GM18519 (cell line): Measurements from ENCODE around the gene NIPAL1.
A peak's percentile ranks its signal among the peaks of the same experiment; 100 is the strongest.
"Not testable (repeated sequence)": the region's sequence is repeated elsewhere in the genome, so short reads cannot be mapped to it uniquely, and the experiment has no call there.

Experiments used
- ATAC-seq: cut with Tn5 transposase; IDR thresholded peaks from one replicate; pipeline ENCODE4 v1.9.1; 2021; ENCODE audit warnings: mild to moderate bottlenecking, moderate library complexity; ENCODE audit not compliant: unreplicated experiment, low FRiP score

NIPAL1 gene

GRCh38 chr4:48016141-48017107 is at the start of gene NIPAL1, which contains the start of gene CNGA1:
Gene NIPAL1, plus strand, starts transcription at chr4:48016772. Its CDS starts 68 bp downstream, at chr4:48016840.
Gene CNGA1, minus strand, starts transcription at chr4:48016681. Its CDS starts 63,992 bp downstream, at chr4:47952689.
- ATAC-seq: peak; percentile 84

GRCh38 chr4:47968847-47969246 is 47.7 kb upstream of the NIPAL1 start:
- ATAC-seq: no peak

- peak; percentile 97 for ATAC-seq
These were observed 44.4 kb upstream of the NIPAL1 start for GRCh38 chr4:47972181-47972580.

- ATAC-seq: no peak
These were observed 43.9 kb upstream of the NIPAL1 start for GRCh38 chr4:47972721-47973120.

GRCh38 chr4:47974566-47974965 is 42.0 kb upstream of the NIPAL1 start:
- no peak for ATAC-seq

GRCh38 chr4:47990145-47990544 is 26.4 kb upstream of the NIPAL1 start:
- ATAC-seq: no peak

- not testable (repeated sequence) for ATAC-seq
These were observed 24.1 kb upstream of the NIPAL1 start for GRCh38 chr4:47992475-47992874.

- ATAC-seq: no peak
These were observed 20.6 kb upstream of the NIPAL1 start for GRCh38 chr4:47996021-47996420.

- ATAC-seq: no peak
These were observed 14.3 kb upstream of the NIPAL1 start for GRCh38 chr4:48002267-48002666.

GRCh38 chr4:48003568-48003967 is 13.0 kb upstream of the NIPAL1 start:
- ATAC-seq: not testable (repeated sequence)

- ATAC-seq: no peak
These were observed 10.8 kb upstream of the NIPAL1 start for GRCh38 chr4:48005781-48006180.

- ATAC-seq: no peak
These were observed 8.5 kb upstream of the NIPAL1 start for GRCh38 chr4:48008021-48008596.

- ATAC-seq: not testable (repeated sequence)
These were observed 5.7 kb upstream of the NIPAL1 start for GRCh38 chr4:48010906-48011305.

GRCh38 chr4:48011722-48012121 is 4.8 kb upstream of the NIPAL1 start:
- no peak for ATAC-seq

- no peak for ATAC-seq
These were observed 3.7 kb upstream of the NIPAL1 start for GRCh38 chr4:48012824-48013223.

- ATAC-seq: no peak
These were observed 1.4 kb upstream of the NIPAL1 start for GRCh38 chr4:48015216-48015615.

GRCh38 chr4:48015678-48016077 is 894 bp upstream of the NIPAL1 start:
- ATAC-seq: no peak

GRCh38 chr4:48017108-48017571 is 568 bp downstream of the NIPAL1 start:
- no peak for ATAC-seq

- no peak for ATAC-seq
These were observed 1.5 kb downstream of the NIPAL1 start for GRCh38 chr4:48018112-48018511.

- no peak for ATAC-seq
These were observed 4.5 kb downstream of the NIPAL1 start for GRCh38 chr4:48021100-48021499.

- no peak for ATAC-seq
These were observed 5.7 kb downstream of the NIPAL1 start for GRCh38 chr4:48022192-48022799.
